Measurements from ENCODE around the gene TRAPPC12.

The TRAPPC12 gene

GRCh38 chr2:3396920-3397559 lies 17.5 kb downstream of the TRAPPC12 start:
- no peaks in the 10 kb centered on the region for H3K4me1 ChIP-seq (ENCODE audit: control insufficient read depth, insufficient read depth, low read length)
- H3K36me3 ChIP-seq (ENCODE audit: insufficient read depth, low read length) = peaks cover 41% of the 10 kb centered on the region
- no peaks in the 10 kb centered on the region for H3K27me3 ChIP-seq (ENCODE audit: control insufficient read depth, insufficient read depth, low read length)
- no peak overlapping the region for H3K9ac ChIP-seq (ENCODE audit: low read depth, low read length)
- H3K9me3 ChIP-seq (replicated peaks; ENCODE audit: low read length) = peaks cover 4% of the 10 kb centered on the region
- H3K4me2 ChIP-seq (ENCODE audit: low read length) = no peak overlapping the region
- no peak overlapping the region for H3K4me3 ChIP-seq (ENCODE audit: low read length)

GRCh38 chr2:3398857-3399256 lies 19.4 kb downstream of the TRAPPC12 start:
- no peak overlapping the region for H3K4me3 ChIP-seq (ENCODE audit: low read length)
- no peak overlapping the region for H3K9ac ChIP-seq (ENCODE audit: low read depth, low read length)
- H3K9me3 ChIP-seq (replicated peaks; ENCODE audit: low read length) = peaks cover 4% of the 10 kb centered on the region
- H3K4me2 ChIP-seq (ENCODE audit: low read length) = no peak overlapping the region
- peaks cover 38% of the 10 kb centered on the region for H3K36me3 ChIP-seq (ENCODE audit: insufficient read depth, low read length)
- H3K27me3 ChIP-seq (ENCODE audit: control insufficient read depth, insufficient read depth, low read length) = no peaks in the 10 kb centered on the region
- H3K4me1 ChIP-seq (ENCODE audit: control insufficient read depth, insufficient read depth, low read length) = no peaks in the 10 kb centered on the region

- H3K36me3 ChIP-seq (ENCODE audit: insufficient read depth, low read length) = peaks cover 39% of the 10 kb centered on the region
- no peaks in the 10 kb centered on the region for H3K4me1 ChIP-seq (ENCODE audit: control insufficient read depth, insufficient read depth, low read length)
- H3K4me2 ChIP-seq (ENCODE audit: low read length) = no peak overlapping the region
- H3K9me3 ChIP-seq (replicated peaks; ENCODE audit: low read length) = peaks cover 4% of the 10 kb centered on the region
- no peaks in the 10 kb centered on the region for H3K27me3 ChIP-seq (ENCODE audit: control insufficient read depth, insufficient read depth, low read length)
- no peak overlapping the region for H3K9ac ChIP-seq (ENCODE audit: low read depth, low read length)
- no peak overlapping the region for H3K4me3 ChIP-seq (ENCODE audit: low read length)
Observed at GRCh38 chr2:3399381-3399780, 19.9 kb downstream of the TRAPPC12 start.

- Histone ChIP-seq H3K4me1 (ENCODE audit: control insufficient read depth, insufficient read depth, low read length) (no peaks in the 10 kb centered on the region), H3K36me3 (ENCODE audit: insufficient read depth, low read length) (peaks cover 43% of the 10 kb centered on the region), H3K9ac (ENCODE audit: low read depth, low read length) (no peak overlapping the region), H3K9me3 (replicated peaks; ENCODE audit: low read length) (peaks cover 4% of the 10 kb centered on the region), H3K4me2 (ENCODE audit: low read length) (no peak overlapping the region), H3K4me3 (ENCODE audit: low read length) (no peak overlapping the region), H3K27me3 (ENCODE audit: control insufficient read depth, insufficient read depth, low read length) (no peaks in the 10 kb centered on the region)
Observed at GRCh38 chr2:3399829-3400228, 20.3 kb downstream of the TRAPPC12 start.

- H3K4me1 ChIP-seq (ENCODE audit: control insufficient read depth, insufficient read depth, low read length) = no peaks in the 10 kb centered on the region
- H3K4me3 ChIP-seq (ENCODE audit: low read length) = no peak overlapping the region
- H3K9me3 ChIP-seq (replicated peaks; ENCODE audit: low read length) = no peaks in the 10 kb centered on the region
- H3K9ac ChIP-seq (ENCODE audit: low read depth, low read length) = no peak overlapping the region
- peaks cover 40% of the 10 kb centered on the region for H3K36me3 ChIP-seq (ENCODE audit: insufficient read depth, low read length)
- no peaks in the 10 kb centered on the region for H3K27me3 ChIP-seq (ENCODE audit: control insufficient read depth, insufficient read depth, low read length)
- H3K4me2 ChIP-seq (ENCODE audit: low read length) = no peak overlapping the region
Observed at GRCh38 chr2:3403587-3404334, 24.3 kb downstream of the TRAPPC12 start.

- Histone ChIP-seq H3K27me3 (ENCODE audit: control insufficient read depth, insufficient read depth, low read length) (no peaks in the 10 kb centered on the region), H3K4me3 (ENCODE audit: low read length) (no peak overlapping the region), H3K4me1 (ENCODE audit: control insufficient read depth, insufficient read depth, low read length) (no peaks in the 10 kb centered on the region), H3K9me3 (replicated peaks; ENCODE audit: low read length) (no peaks in the 10 kb centered on the region), H3K9ac (ENCODE audit: low read depth, low read length) (no peak overlapping the region), H3K36me3 (ENCODE audit: insufficient read depth, low read length) (peaks cover 40% of the 10 kb centered on the region), H3K4me2 (ENCODE audit: low read length) (no peak overlapping the region)
Observed at GRCh38 chr2:3404349-3404894, 24.9 kb downstream of the TRAPPC12 start.

- H3K9ac ChIP-seq (ENCODE audit: low read depth, low read length) = no peak overlapping the region
- no peak overlapping the region for H3K4me2 ChIP-seq (ENCODE audit: low read length)
- no peaks in the 10 kb centered on the region for H3K27me3 ChIP-seq (ENCODE audit: control insufficient read depth, insufficient read depth, low read length)
- H3K36me3 ChIP-seq (ENCODE audit: insufficient read depth, low read length) = peaks cover 40% of the 10 kb centered on the region
- no peaks in the 10 kb centered on the region for H3K9me3 ChIP-seq (replicated peaks; ENCODE audit: low read length)
- no peaks in the 10 kb centered on the region for H3K4me1 ChIP-seq (ENCODE audit: control insufficient read depth, insufficient read depth, low read length)
- no peak overlapping the region for H3K4me3 ChIP-seq (ENCODE audit: low read length)
Observed at GRCh38 chr2:3405307-3405706, 25.8 kb downstream of the TRAPPC12 start.

- Histone ChIP-seq H3K4me3 (ENCODE audit: low read length) (no peak overlapping the region), H3K36me3 (ENCODE audit: insufficient read depth, low read length) (peaks cover 35% of the 10 kb centered on the region), H3K4me2 (ENCODE audit: low read length) (no peak overlapping the region), H3K27me3 (ENCODE audit: control insufficient read depth, insufficient read depth, low read length) (no peaks in the 10 kb centered on the region), H3K4me1 (ENCODE audit: control insufficient read depth, insufficient read depth, low read length) (no peaks in the 10 kb centered on the region), H3K9ac (ENCODE audit: low read depth, low read length) (no peak overlapping the region), H3K9me3 (replicated peaks; ENCODE audit: low read length) (no peaks in the 10 kb centered on the region)
Observed at GRCh38 chr2:3405876-3406275, 26.4 kb downstream of the TRAPPC12 start.

GRCh38 chr2:3406501-3406900 lies 27.0 kb downstream of the TRAPPC12 start:
- H3K36me3 ChIP-seq (ENCODE audit: insufficient read depth, low read length) = peaks cover 32% of the 10 kb centered on the region

GRCh38 chr2:3408781-3409180 lies 29.3 kb downstream of the TRAPPC12 start:
- H3K4me3 ChIP-seq (ENCODE audit: low read length) = no peak overlapping the region
- H3K4me2 ChIP-seq (ENCODE audit: low read length) = no peak overlapping the region
- H3K27me3 ChIP-seq (ENCODE audit: control insufficient read depth, insufficient read depth, low read length) = no peaks in the 10 kb centered on the region
- H3K4me1 ChIP-seq (ENCODE audit: control insufficient read depth, insufficient read depth, low read length) = no peaks in the 10 kb centered on the region
- H3K36me3 ChIP-seq (ENCODE audit: insufficient read depth, low read length) = peaks cover 26% of the 10 kb centered on the region
- H3K9me3 ChIP-seq (replicated peaks; ENCODE audit: low read length) = no peaks in the 10 kb centered on the region
- H3K9ac ChIP-seq (ENCODE audit: low read depth, low read length) = no peak overlapping the region

More at GRCh38 chr2:3406501-3406900, 27.0 kb downstream of the TRAPPC12 start:
- no peaks in the 10 kb centered on the region for H3K27me3 ChIP-seq (ENCODE audit: control insufficient read depth, insufficient read depth, low read length)
- H3K9me3 ChIP-seq (replicated peaks; ENCODE audit: low read length) = no peaks in the 10 kb centered on the region
- H3K4me3 ChIP-seq (ENCODE audit: low read length) = no peak overlapping the region
- H3K4me2 ChIP-seq (ENCODE audit: low read length) = no peak overlapping the region
- H3K9ac ChIP-seq (ENCODE audit: low read depth, low read length) = no peak overlapping the region
- H3K4me1 ChIP-seq (ENCODE audit: control insufficient read depth, insufficient read depth, low read length) = no peaks in the 10 kb centered on the region

GRCh38 chr2:3409627-3410170 lies 30.2 kb downstream of the TRAPPC12 start:
- Histone ChIP-seq H3K27me3 (ENCODE audit: control insufficient read depth, insufficient read depth, low read length) (no peaks in the 10 kb centered on the region), H3K9ac (ENCODE audit: low read depth, low read length) (no peak overlapping the region), H3K9me3 (replicated peaks; ENCODE audit: low read length) (no peaks in the 10 kb centered on the region), H3K36me3 (ENCODE audit: insufficient read depth, low read length) (peaks cover 25% of the 10 kb centered on the region), H3K4me3 (ENCODE audit: low read length) (no peak overlapping the region), H3K4me1 (ENCODE audit: control insufficient read depth, insufficient read depth, low read length) (no peaks in the 10 kb centered on the region), H3K4me2 (ENCODE audit: low read length) (no peak overlapping the region)

All from skeletal muscle satellite cell (primary cell).